K562 (cell line): ENCODE measurements around the gene ZMYND15. TPM values are rescaled to one million over a fixed set of nuclear protein-coding genes. Genes with fewer than 3 reads are reported as not detected.
A peak's percentile ranks its signal among the peaks of the same experiment; 100 is the strongest.

Experiments
- ATAC-seq: fragments of 200-7000 bp; cut with Tn5 transposase; 3 replicates; pipeline ENCODE4 v1.9.1; 2020; ENCODE audit warnings: moderate library complexity
- BruUV-seq: library from RNA; stranded (reverse); fragments of 400-500 nt; replicated peaks from 2 replicates; lab custom pipeline; 2021; lab: Mats Ljungman, UMichigan
- CTCF ChIA-PET: fragments of 300-600 bp; formaldehyde crosslinking; extraction: SDS; loops from one replicate; lab custom pipeline; 2021; ENCODE audit warnings: low intra/inter-chr PET ratio; lab: Yijun Ruan, JAX
- POLR2A ChIA-PET: fragments of 300-600, 350-650 bp; sonication (Branson Sonifier 250); formaldehyde crosslinking; extraction: SDS; loops from one replicate; lab custom pipeline; 2021; ENCODE audit warnings: antibody characterized with exemption, inconsistent platforms; lab: Yijun Ruan, JAX
- DNase-seq, 4 experiments: peaks; one replicate each; pipeline versions ENCODE4 v3.0.0 to v3.0.0-alpha.2; 2011 to 2018; ENCODE audit warnings: low spot score in 3 of 4, mixed read lengths in 3 of 4; ENCODE audit errors: extremely low read depth in 1 of 4
- FAIRE-seq: peaks from 2 replicates; lab custom pipeline; 2011; peaks lifted over from hg19 to GRCh38; lab: Jason Lieb, UNC
- H2AFZ ChIP-seq: 2 replicates; pipeline ENCODE4 v1.6.0; 2011; ENCODE audit warnings: low read depth, low read length, control low read depth, inconsistent platforms
- H3K27ac ChIP-seq: fragments of 200-600 bp; 3 replicates; pipeline ENCODE4 v1.8.0; 2011; ENCODE audit warnings: low read depth, mild to moderate bottlenecking, control low read depth, inconsistent platforms, low read length, moderate library complexity, mixed read lengths; ENCODE audit errors: extremely low read depth
- H3K27me3 ChIP-seq, 2 experiments: fragments of 300-600 bp in 1 of 2; 2 replicates in 1 of 2; 3 replicates in 1 of 2; pipeline versions ENCODE4 v1.6.0 to v1.8.0; 2011; ENCODE audit warnings: inconsistent platforms in 2 of 2, low read length in 2 of 2, mild to moderate bottlenecking in 1 of 2, mixed read lengths in 1 of 2, moderate library complexity in 1 of 2; ENCODE audit not compliant: control insufficient read depth in 2 of 2, insufficient read depth in 2 of 2
- H3K36me3 ChIP-seq: fragments of 300-600 bp; 3 replicates; pipeline ENCODE4 v1.8.0; 2011; ENCODE audit warnings: mild to moderate bottlenecking, low read length, inconsistent platforms; ENCODE audit not compliant: control insufficient read depth, insufficient read depth
- H3K4me1 ChIP-seq, 2 experiments: fragments of 200-600 bp in 1 of 2; replicated peaks in 1 of 2; 2 replicates in 1 of 2; 3 replicates in 1 of 2; pipeline versions ENCODE4 v1.5.1 to v1.8.0; 2011; ENCODE audit warnings: inconsistent platforms in 2 of 2, low read length in 2 of 2, mild to moderate bottlenecking in 1 of 2, mixed read lengths in 1 of 2, moderate library complexity in 1 of 2; ENCODE audit not compliant: control insufficient read depth in 2 of 2, insufficient read depth in 2 of 2
- H3K4me2 ChIP-seq: 2 replicates; pipeline ENCODE4 v1.6.1; 2011; ENCODE audit warnings: low read length, control low read depth, inconsistent platforms, mixed read lengths; ENCODE audit not compliant: insufficient read depth
- H3K4me3 ChIP-seq: fragments of 200-600 bp; sonication (generic), shearing (Covaris generic); 2 replicates; pipeline ENCODE4 v1.5.1; 2016; ENCODE audit warnings: control low read depth, inconsistent platforms
- H3K79me2 ChIP-seq: fragments of 200-600 bp; 3 replicates; pipeline ENCODE4 v1.8.0; 2011; ENCODE audit warnings: low read length, inconsistent platforms; ENCODE audit not compliant: control insufficient read depth, insufficient read depth
- H3K9ac ChIP-seq, 2 experiments: 2 replicates each; pipeline versions ENCODE4 v1.6.0 to v1.6.1; 2011; ENCODE audit warnings: low read depth in 2 of 2, low read length in 2 of 2, control low read depth in 1 of 2, inconsistent platforms in 1 of 2, mild to moderate bottlenecking in 1 of 2, mixed read lengths in 1 of 2; ENCODE audit not compliant: insufficient read depth in 1 of 2
- H3K9me1 ChIP-seq: one replicate; pipeline ENCODE4 v1.6.0; 2011; ENCODE audit warnings: inconsistent platforms, mild to moderate bottlenecking, low read length, moderate library complexity; ENCODE audit not compliant: control insufficient read depth, insufficient read depth
- H3K9me3 ChIP-seq: replicated peaks from 2 replicates; pipeline ENCODE4 v1.5.1; 2011; ENCODE audit warnings: low read depth, low read length, inconsistent platforms; ENCODE audit not compliant: control insufficient read depth, insufficient read depth
- H4K20me1 ChIP-seq: replicated peaks from 2 replicates; pipeline ENCODE4 v1.6.1; 2011; ENCODE audit warnings: low read length, inconsistent platforms, mixed read lengths; ENCODE audit not compliant: control insufficient read depth, insufficient read depth
- EHMT2 ChIP-seq: fragments of 450-650 bp; IDR thresholded peaks from 2 replicates; pipeline ENCODE4 v1.6.1; 2018; ENCODE audit warnings: antibody characterized with exemption
- MEIS2 ChIP-seq: fragments of 450-650 bp; IDR thresholded peaks from 2 replicates; pipeline ENCODE4 v1.6.1; 2014; ENCODE audit warnings: mild to moderate bottlenecking; ENCODE audit not compliant: partially characterized antibody
- NCOA6 ChIP-seq: fragments of 450-650 bp; IDR thresholded peaks from 2 replicates; pipeline ENCODE4 v1.6.1; 2017; ENCODE audit warnings: mild to moderate bottlenecking
- NFE2 ChIP-seq: IDR thresholded peaks from 2 replicates; pipeline ENCODE4 v1.6.1; 2014; ENCODE audit warnings: antibody characterized with exemption, low read depth
- POLR2A ChIP-seq: fragments of 450-650 bp; conservative IDR thresholded peaks from 2 replicates; pipeline ENCODE4 v1.6.1; 2016
- POLR2AphosphoS2 ChIP-seq: IDR thresholded peaks from 2 replicates; pipeline ENCODE4 v1.6.1; 2012; ENCODE audit warnings: low read length, improper control_type of control experiment
- SOX6 ChIP-seq: fragments of 450-650 bp; IDR thresholded peaks from 2 replicates; pipeline ENCODE4 v1.6.1; 2014; ENCODE audit warnings: mild to moderate bottlenecking
- U2AF2 ChIP-seq: fragments of 200-400 bp; formaldehyde crosslinking; optimal IDR thresholded peaks from 2 replicates; pipeline ENCODE3; 2017; ENCODE audit warnings: low read depth, mild to moderate bottlenecking, low read length
- WGBS: fragments of 100-300 bp; shearing (Covaris generic); methylation state at CpG from one replicate; pipeline ENCODE4 v1.1.6; 2016; ENCODE audit warnings: low coverage, mixed read lengths; ENCODE audit not compliant: insufficient coverage; ENCODE audit errors: missing lambda C conversion rate; 5-methylcytosine and 5-hydroxymethylcytosine counted together
- in situ Hi-C: fragments of 300-500 bp; cut with MboI; formaldehyde crosslinking; loops from 4 replicates; pipeline ENCODE4 v1.15.0; 2018; ENCODE audit warnings: inconsistent platforms, mixed read lengths
- intact Hi-C: fragments of 100-400 bp; cut with micrococcal nuclease; formaldehyde crosslinking; loops from 2 replicates; pipeline ENCODE4 v1.14.2; 2022
- polyA plus RNA-seq, 8 experiments: library from polyadenylated mRNA; depleted of rRNA in 4 of 8; stranded (reverse) in 5 of 8; unstranded in 3 of 8; fragments of >200 nt; fragmentation: Nextera tagmentation in 2 of 8; fragmentation: Illumina TruSeq in 1 of 8; extraction: Ambion mirVana in 2 of 8; extraction: Trizol in 1 of 8; gene quantifications; 2 replicates each; pipeline versions ENCODE4 v1.2.1 to v1.2.3, GENCODE V29; 2011 to 2014; ENCODE audit warnings: inconsistent platforms in 1 of 8, missing spikeins in 1 of 8
- total RNA-seq, 7 experiments: library from RNA; depleted of rRNA in 6 of 7; stranded (reverse); fragments of >200 nt in 6 of 7; fragmentation: Illumina TruSeq in 2 of 7; extraction: Trizol in 2 of 7; gene quantifications; 2 replicates each; pipeline versions ENCODE4 v1.2.1 to v1.2.3, GENCODE V29; 2011 to 2021; ENCODE audit warnings: low replicate concordance in 1 of 7
- TF ChIP-seq, protein P1 (sequence below), 2 experiments: IDR thresholded peaks in 1 of 2; conservative IDR thresholded peaks in 1 of 2; 2 replicates each; pipeline ENCODE4 v1.6.1; 2016; ENCODE audit warnings: low read depth in 2 of 2, mild to moderate bottlenecking in 1 of 2, missing compliant biosample characterization in 1 of 2, missing genetic modification characterization in 1 of 2, moderate library complexity in 1 of 2

ZMYND15 gene
- total and polyA plus RNA-seq, 9 of the 15 experiments (the other 6 are each of a cell fraction or from before 2014, with no cell fraction given) = 0.09 TPM; not detected in 8

GRCh38 chr17:4744999-4745969 lies 5.7 kb downstream of the ZMYND15 start:
- H3K4me2 ChIP-seq = no peak overlapping the region

DNA sequence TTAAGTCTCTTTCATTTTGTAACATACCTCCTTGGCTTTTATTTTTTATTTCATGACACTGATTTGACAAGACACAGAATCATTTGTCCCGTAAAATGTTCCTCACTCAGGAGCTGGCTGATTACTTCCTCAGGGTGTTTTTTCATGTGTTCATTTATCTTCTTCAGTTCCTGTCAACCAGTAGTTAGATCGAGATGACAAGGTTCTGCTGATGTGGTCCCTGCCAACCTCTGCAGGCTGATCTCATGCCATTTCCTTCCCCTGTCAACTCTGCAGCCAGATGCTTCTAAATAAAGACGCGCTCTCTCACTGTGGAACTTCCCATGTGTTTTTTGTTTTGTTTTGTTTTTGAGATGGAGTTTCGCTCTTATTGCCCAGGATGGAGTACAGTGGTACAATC lies 8.2 kb downstream of the ZMYND15 start:
- FAIRE-seq = no peak
- 22% methylated on average over 5 of the region's 5 CpGs for WGBS
- Histone ChIP-seq H3K27ac (no peak overlapping the region), H3K4me1 (peaks cover 0 to 9% of the 10 kb centered on the region in 2 experiments; a peak in 2 of 5 replicates), H2AFZ (no peak overlapping the region), H3K9me1 (no peaks in the 10 kb centered on the region), H4K20me1 (no peaks in the 10 kb centered on the region), H3K4me2 (no peak overlapping the region), H3K9me3 (no peaks in the 10 kb centered on the region), H3K36me3 (no peaks in the 10 kb centered on the region), H3K79me2 (no peaks in the 10 kb centered on the region), H3K9ac (no peak overlapping the region), H3K4me3 (no peak overlapping the region), H3K27me3 (peaks cover 12 to 23% of the 10 kb centered on the region in 2 experiments; a peak in 3 of 5 replicates)
- intact Hi-C loops (no loop called here), in situ Hi-C loops (no loop called here)
- DNase-seq = no peak
- ChIA-PET CTCF (no interaction called here), POLR2A (no interaction called here)
- ATAC-seq = no peak
- TF ChIP-seq, protein P1, sequence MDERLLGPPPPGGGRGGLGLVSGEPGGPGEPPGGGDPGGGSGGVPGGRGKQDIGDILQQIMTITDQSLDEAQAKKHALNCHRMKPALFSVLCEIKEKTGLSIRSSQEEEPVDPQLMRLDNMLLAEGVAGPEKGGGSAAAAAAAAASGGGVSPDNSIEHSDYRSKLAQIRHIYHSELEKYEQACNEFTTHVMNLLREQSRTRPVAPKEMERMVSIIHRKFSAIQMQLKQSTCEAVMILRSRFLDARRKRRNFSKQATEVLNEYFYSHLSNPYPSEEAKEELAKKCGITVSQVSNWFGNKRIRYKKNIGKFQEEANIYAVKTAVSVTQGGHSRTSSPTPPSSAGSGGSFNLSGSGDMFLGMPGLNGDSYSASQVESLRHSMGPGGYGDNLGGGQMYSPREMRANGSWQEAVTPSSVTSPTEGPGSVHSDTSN (CRISPR knock-in tag; IDR thresholded peaks at IDR 0.05; ENCODE audit: low read depth) = no peak
- TF ChIP-seq, protein P1 (tag; conservative IDR thresholded peaks at IDR 0.05; ENCODE audit: low read depth) = peak; percentile 54
- TF ChIP-seq POLR2AphosphoS2 (no peak), MEIS2 (peak; percentile 30)
- no TSS peak for BruUV-seq

More at GRCh38 chr17:4744999-4745969, 5.7 kb downstream of the ZMYND15 start:
- no peaks in the 10 kb centered on the region for H4K20me1 ChIP-seq
- in situ Hi-C loops = no loop called here
- BruUV-seq = no TSS peak
- CTCF ChIA-PET = no interaction called here
- H3K36me3 ChIP-seq = no peaks in the 10 kb centered on the region
- DNase-seq (peak in 3 of 4 experiments; percentile 43 to 72 (median 70)), ATAC-seq (peak; percentile 52; the same call in 1 of the 3 replicates), FAIRE-seq (no peak)
- POLR2A ChIA-PET = interaction anchor here (0.5 kb wide), 1 partner anchor 11 kb away, joined by 3 read pairs; no protein-coding TSS in a partner anchor
- H2AFZ ChIP-seq = no peak overlapping the region
- H3K4me3 ChIP-seq = no peak overlapping the region
- H3K9me1 ChIP-seq = no peaks in the 10 kb centered on the region
- H3K9ac ChIP-seq = no peak overlapping the region
- H3K9me3 ChIP-seq = no peaks in the 10 kb centered on the region
- intact Hi-C loops = no loop called here
- peaks cover 11 to 35% of the 10 kb centered on the region in 2 experiments; a peak in 4 of 5 replicates for H3K27me3 ChIP-seq
- H3K27ac ChIP-seq = no peak overlapping the region
- peaks cover 0 to 9% of the 10 kb centered on the region in 2 experiments; a peak in 2 of 5 replicates for H3K4me1 ChIP-seq
- no peaks in the 10 kb centered on the region for H3K79me2 ChIP-seq
- TF ChIP-seq NFE2 (no peak), POLR2A (no peak), EHMT2 (no peak), NCOA6 (no peak), U2AF2 (no peak), SOX6 (no peak)
- 12% methylated on average over 15 of the region's 51 CpGs for WGBS
